IMR-90 (cell line): ENCODE data around the gene FGGY. TPM values are rescaled to one million over a fixed set of nuclear protein-coding genes. Genes with fewer than 3 reads are reported as not detected.

Experiments
- ATAC-seq: fragments of 200-7000 bp; cut with Tn5 transposase; 2 replicates; pipeline ENCODE4 v1.9.1; 2020; ENCODE audit warnings: low read depth, mild to moderate bottlenecking, moderate library complexity
- BruUV-seq: library from RNA; stranded (reverse); fragments of 400-500 nt; replicated peaks from 2 replicates; lab custom pipeline; 2021; lab: Mats Ljungman, UMichigan
- CTCF ChIA-PET: fragments of 300-600 bp; formaldehyde crosslinking; extraction: SDS; loops from one replicate; lab custom pipeline; 2021; ENCODE audit warnings: antibody characterized with exemption; lab: Yijun Ruan, JAX
- POLR2A ChIA-PET: fragments of 300-600 bp; sonication (Branson Sonifier 250); formaldehyde crosslinking; loops from one replicate; lab custom pipeline; 2022; ENCODE audit warnings: antibody characterized with exemption; ENCODE audit not compliant: unreplicated experiment; lab: Charles Lee
- DNase-seq: peaks from one replicate; pipeline ENCODE4 v3.0.0; 2013
- H2AFZ ChIP-seq: replicated peaks from 2 replicates; pipeline ENCODE3; 2013; ENCODE audit warnings: low read length, mild to moderate bottlenecking; ENCODE audit not compliant: poor library complexity
- H2AK5ac ChIP-seq: 2 replicates; pipeline ENCODE4 v1.6.1; 2013; ENCODE audit warnings: low read depth, low read length, inconsistent platforms
- H2AK9ac ChIP-seq: replicated peaks from 2 replicates; pipeline ENCODE3; 2013; ENCODE audit warnings: mild to moderate bottlenecking, low read depth, low read length, moderate library complexity; ENCODE audit not compliant: poor library complexity
- H2BK120ac ChIP-seq: 2 replicates; pipeline ENCODE4 v1.6.1; 2013; ENCODE audit warnings: low read depth, low read length, inconsistent platforms
- H2BK15ac ChIP-seq: 3 replicates; pipeline ENCODE4 v1.6.1; 2013; ENCODE audit warnings: low read depth, low read length, inconsistent platforms
- H2BK20ac ChIP-seq: 2 replicates; pipeline ENCODE4 v1.6.1; 2013; ENCODE audit warnings: low read depth, mild to moderate bottlenecking, inconsistent platforms, low read length, moderate library complexity
- H2BK5ac ChIP-seq: 2 replicates; pipeline ENCODE4 v1.6.1; 2013; ENCODE audit warnings: mild to moderate bottlenecking, low read depth, low read length, inconsistent platforms; ENCODE audit not compliant: poor library complexity, severe bottlenecking
- H3K14ac ChIP-seq: replicated peaks from 2 replicates; pipeline ENCODE4 v1.6.1; 2013; ENCODE audit warnings: low read depth, low read length, inconsistent platforms
- H3K18ac ChIP-seq: 2 replicates; pipeline ENCODE4 v1.6.1; 2013; ENCODE audit warnings: low read depth, low read length, control low read depth
- H3K23ac ChIP-seq: 2 replicates; pipeline ENCODE4 v1.6.1; 2013; ENCODE audit warnings: low read depth, low read length, inconsistent platforms
- H3K27ac ChIP-seq: 2 replicates; pipeline ENCODE4 v1.5.1; 2013; ENCODE audit warnings: mild to moderate bottlenecking, control low read depth, low read length; ENCODE audit not compliant: insufficient read depth
- H3K27me3 ChIP-seq: 2 replicates; pipeline ENCODE4 v1.6.1; 2013; ENCODE audit warnings: low read length; ENCODE audit not compliant: control insufficient read depth, insufficient read depth
- H3K36me3 ChIP-seq: 2 replicates; pipeline ENCODE4 v1.6.1; 2013; ENCODE audit warnings: low read length, mixed read lengths; ENCODE audit not compliant: control insufficient read depth, insufficient read depth
- H3K4ac ChIP-seq: 2 replicates; pipeline ENCODE4 v1.6.1; 2013; ENCODE audit warnings: low read depth, low read length, inconsistent platforms
- H3K4me1 ChIP-seq: 2 replicates; pipeline ENCODE4 v1.6.1; 2013; ENCODE audit warnings: low read length, mixed read lengths; ENCODE audit not compliant: control insufficient read depth, insufficient read depth
- H3K4me2 ChIP-seq: 2 replicates; pipeline ENCODE4 v1.6.1; 2013; ENCODE audit warnings: low read depth, mild to moderate bottlenecking, control low read depth, low read length, moderate library complexity
- H3K4me3 ChIP-seq: 2 replicates; pipeline ENCODE4 v1.5.1; 2013; ENCODE audit warnings: low read depth, mild to moderate bottlenecking, control low read depth, low read length, moderate library complexity; ENCODE audit not compliant: insufficient read depth
- H3K56ac ChIP-seq: 2 replicates; pipeline ENCODE4 v1.6.1; 2013; ENCODE audit warnings: low read length, inconsistent platforms; ENCODE audit not compliant: insufficient read depth; ENCODE audit errors: extremely low read depth
- H3K79me1 ChIP-seq, 2 experiments: 2 replicates each; pipeline ENCODE4 v1.6.1; 2013; ENCODE audit warnings: low read length in 2 of 2, inconsistent platforms in 1 of 2, low read depth in 1 of 2
- H3K9ac ChIP-seq: 2 replicates; pipeline ENCODE4 v1.6.1; 2013; ENCODE audit warnings: low read depth, low read length, control low read depth
- H3K9me1 ChIP-seq: 2 replicates; pipeline ENCODE4 v1.6.1; 2013; ENCODE audit warnings: low read length, inconsistent platforms; ENCODE audit not compliant: insufficient read depth
- H3K9me3 ChIP-seq: 2 replicates; pipeline ENCODE4 v1.6.1; 2013; ENCODE audit warnings: low read length; ENCODE audit not compliant: control insufficient read depth, insufficient read depth
- H4K20me1 ChIP-seq: 2 replicates; pipeline ENCODE4 v1.6.1; 2013; ENCODE audit warnings: low read length, inconsistent platforms; ENCODE audit not compliant: insufficient read depth
- H4K5ac ChIP-seq: 2 replicates; pipeline ENCODE4 v1.6.1; 2013; ENCODE audit warnings: mild to moderate bottlenecking, low read depth, low read length, control low read depth
- H4K8ac ChIP-seq, 2 experiments: 2 replicates each; pipeline ENCODE4 v1.6.1; 2013; ENCODE audit warnings: low read depth in 2 of 2, low read length in 2 of 2, control low read depth in 1 of 2, inconsistent platforms in 1 of 2
- H4K91ac ChIP-seq: 2 replicates; pipeline ENCODE4 v1.6.1; 2013; ENCODE audit warnings: low read depth, low read length, inconsistent platforms; ENCODE audit not compliant: insufficient read depth
- BHLHE40 ChIP-seq: fragments of 150-350 bp; IDR thresholded peaks from 2 replicates; pipeline ENCODE4 v1.6.1; 2016; ENCODE audit warnings: mild to moderate bottlenecking, low read depth, low read length
- CEBPB ChIP-seq: IDR thresholded peaks from 2 replicates; pipeline ENCODE4 v1.6.1; 2012; ENCODE audit warnings: low read depth, low read length, improper control_type of control experiment
- CHD1 ChIP-seq: IDR thresholded peaks from 2 replicates; pipeline ENCODE4 v1.6.1; 2012; ENCODE audit warnings: low read depth, low read length, improper control_type of control experiment
- CTCF ChIP-seq: conservative IDR thresholded peaks from 2 replicates; pipeline ENCODE4 v1.5.1; 2012; ENCODE audit warnings: mild to moderate bottlenecking, low read depth, low read length, improper control_type of control experiment
- ELK1 ChIP-seq: fragments of 150-350 bp; IDR thresholded peaks from 2 replicates; pipeline ENCODE4 v1.6.1; 2016; ENCODE audit warnings: low read depth, mild to moderate bottlenecking, low read length, moderate library complexity, borderline replicate concordance
- FOS ChIP-seq: fragments of 150-350 bp; IDR thresholded peaks from 2 replicates; pipeline ENCODE4 v1.6.1; 2016; ENCODE audit warnings: low read depth, low read length
- MAFK ChIP-seq: IDR thresholded peaks from 2 replicates; pipeline ENCODE4 v1.6.1; 2012; ENCODE audit warnings: low read depth, low read length, improper control_type of control experiment
- MAZ ChIP-seq: IDR thresholded peaks from 2 replicates; pipeline ENCODE4 v1.6.1; 2012; ENCODE audit warnings: low read depth, mild to moderate bottlenecking, low read length, improper control_type of control experiment, moderate library complexity, borderline replicate concordance
- MXI1 ChIP-seq: IDR thresholded peaks from 2 replicates; pipeline ENCODE4 v1.6.1; 2012; ENCODE audit warnings: low read depth, mild to moderate bottlenecking, low read length, moderate library complexity, borderline replicate concordance
- NFE2L2 ChIP-seq: fragments of 150-350 bp; IDR thresholded peaks from 2 replicates; pipeline ENCODE4 v1.6.1; 2016; ENCODE audit warnings: low read depth, mild to moderate bottlenecking, low read length
- POLR2A ChIP-seq: IDR thresholded peaks from 2 replicates; pipeline ENCODE4 v1.6.1; 2012; ENCODE audit warnings: mild to moderate bottlenecking, low read depth, low read length
- RAD21 ChIP-seq: IDR thresholded peaks from 2 replicates; pipeline ENCODE4 v1.6.1; 2012; ENCODE audit warnings: low read length, improper control_type of control experiment
- RCOR1 ChIP-seq: IDR thresholded peaks from 2 replicates; pipeline ENCODE4 v1.6.1; 2012; ENCODE audit warnings: mild to moderate bottlenecking, low read length, improper control_type of control experiment; ENCODE audit not compliant: insufficient replicate concordance
- RFX5 ChIP-seq: IDR thresholded peaks from 2 replicates; pipeline ENCODE4 v1.8.0; 2012; ENCODE audit warnings: low read depth, mild to moderate bottlenecking, low read length, moderate library complexity
- SMC3 ChIP-seq: fragments of 150-350 bp; IDR thresholded peaks from 2 replicates; pipeline ENCODE4 v1.6.1; 2016; ENCODE audit warnings: low read depth, mild to moderate bottlenecking, antibody characterized with exemption, low read length, moderate library complexity
- USF2 ChIP-seq: fragments of 150-350 bp; IDR thresholded peaks from 2 replicates; pipeline ENCODE4 v1.6.1; 2017; ENCODE audit warnings: mild to moderate bottlenecking, antibody characterized with exemption, low read length, low read depth
- WGBS, 2 experiments: methylation state at CpG; one replicate each; pipeline versions ENCODE4 v1.1.5 to v1.1.7; 2013; ENCODE audit warnings: missing lambda C conversion rate in 2 of 2; ENCODE audit not compliant: insufficient read length in 1 of 2; ENCODE audit errors: extremely low coverage in 2 of 2; 5-methylcytosine and 5-hydroxymethylcytosine counted together
- dilution Hi-C: fragments of 300-500 bp; cut with HindIII; formaldehyde crosslinking; loops from one replicate; pipeline ENCODE4 v1.14.3; 2018; ENCODE audit warnings: low sequenced_read_pairs; ENCODE audit not compliant: unreplicated experiment
- in situ Hi-C: fragments of 300-500 bp; cut with MboI; formaldehyde crosslinking; loops from 3 replicates; pipeline ENCODE4 v1.14.3; 2019; ENCODE audit warnings: low sequenced_read_pairs, inconsistent platforms, mixed read lengths
- intact Hi-C: fragments of 100-400 bp; cut with micrococcal nuclease; formaldehyde crosslinking; loops from 2 replicates; pipeline ENCODE4 v1.10.0; 2022
- polyA plus RNA-seq, 3 experiments: library from polyadenylated mRNA; depleted of rRNA; stranded (reverse); fragments of >200 nt; gene quantifications; 2 replicates each; pipeline ENCODE4 v1.2.3, GENCODE V29; 2012; ENCODE audit warnings: low replicate concordance in 1 of 3
- total RNA-seq: library from RNA; depleted of rRNA; stranded (reverse); fragments of >200 nt; gene quantifications from 2 replicates; pipeline ENCODE4 v1.2.3, GENCODE V29; 2012

The FGGY gene
- total and polyA plus RNA-seq, 2 of the 4 experiments (the other 2 are of a cell fraction): 5.6 to 14.0 TPM

- WGBS, 2 experiments: no CpG with 5 or more reads among the region's 2 CpGs
- ChIA-PET CTCF (no interaction called here), POLR2A (no interaction called here)
- DNase-seq (no peak), ATAC-seq (no peak)
- Histone ChIP-seq H3K18ac (no peak overlapping the region), H4K20me1 (no peaks in the 10 kb centered on the region), H3K27ac (no peak overlapping the region), H2BK5ac (no peak overlapping the region), H3K79me1 (peaks cover 4 to 11% of the 10 kb centered on the region in 2 experiments; a peak in 2 of 4 replicates), H3K9me3 (peaks cover 2% of the 10 kb centered on the region; the same call in 1 of the 2 replicates), H3K9ac (no peak overlapping the region), H3K27me3 (no peaks in the 10 kb centered on the region), H2AK5ac (no peak overlapping the region), H3K56ac (no peak overlapping the region), H3K23ac (no peak overlapping the region), H4K5ac (no peak overlapping the region), H2BK15ac (no peak overlapping the region), H3K4ac (no peak overlapping the region), H3K14ac (no peak overlapping the region), H4K91ac (no peak overlapping the region), H3K36me3 (no peaks in the 10 kb centered on the region), H3K9me1 (0 out of 2 replicates have a peak, but pooled peaks cover 5% of the 10 kb centered on the region), H3K4me3 (no peak overlapping the region), H2BK20ac (no peak overlapping the region), H3K4me1 (peaks cover 6% of the 10 kb centered on the region), H2BK120ac (no peak overlapping the region), H3K4me2 (no peak overlapping the region), H2AK9ac (no peak overlapping the region), H2AFZ (no peak overlapping the region), H4K8ac (no peak overlapping the region)
- in situ Hi-C loops (no loop called here), intact Hi-C loops (no loop called here), dilution Hi-C loops (no loop called here)
- TF ChIP-seq CHD1 (no peak), MXI1 (no peak), RCOR1 (no peak), FOS (no peak), MAFK (no peak), POLR2A (no peak), MAZ (no peak), USF2 (no peak), CTCF (no peak), BHLHE40 (no peak), RFX5 (no peak), CEBPB (no peak), NFE2L2 (no peak), SMC3 (no peak), ELK1 (no peak), RAD21 (no peak)
- no TSS peak for BruUV-seq
Observed at GRCh38 chr1:59302871-59303270, 6.0 kb downstream of the FGGY start.
